ENCODE data around the gene MEF2C.

MEF2C gene

GRCh38 chr5:88821161-88821560 is 61.8 kb downstream of the MEF2C start:
- H3K27me3 Mint-ChIP-seq (ENCODE audit: low read depth) = peaks cover 13% of the 10 kb centered on the region
- H3K36me3 Mint-ChIP-seq (ENCODE audit: low read depth) = no peaks in the 10 kb centered on the region
- H3K27ac Mint-ChIP-seq = no peak overlapping the region
- peaks cover 4% of the 10 kb centered on the region for H3K4me1 Mint-ChIP-seq (ENCODE audit: low read depth)
- H3K4me3 Mint-ChIP-seq = no peak overlapping the region
- H3K9me3 Mint-ChIP-seq = no peaks in the 10 kb centered on the region

GRCh38 chr5:88820581-88820980 is 62.4 kb downstream of the MEF2C start:
- H3K9me3 Mint-ChIP-seq = no peaks in the 10 kb centered on the region
- H3K27me3 Mint-ChIP-seq (ENCODE audit: low read depth) = peaks cover 13% of the 10 kb centered on the region
- H3K27ac Mint-ChIP-seq = no peak overlapping the region
- peaks cover under 1% of the 10 kb centered on the region for H3K4me1 Mint-ChIP-seq (ENCODE audit: low read depth)
- H3K36me3 Mint-ChIP-seq (ENCODE audit: low read depth) = no peaks in the 10 kb centered on the region
- H3K4me3 Mint-ChIP-seq = no peak overlapping the region

- Mint-ChIP-seq H3K27me3 (ENCODE audit: low read depth) (peaks cover 13% of the 10 kb centered on the region), H3K36me3 (ENCODE audit: low read depth) (no peaks in the 10 kb centered on the region), H3K4me3 (no peak overlapping the region), H3K9me3 (no peaks in the 10 kb centered on the region), H3K4me1 (ENCODE audit: low read depth) (no peaks in the 10 kb centered on the region), H3K27ac (no peak overlapping the region)
Measured at GRCh38 chr5:88819301-88819999, 63.5 kb downstream of the MEF2C start.

DNA sequence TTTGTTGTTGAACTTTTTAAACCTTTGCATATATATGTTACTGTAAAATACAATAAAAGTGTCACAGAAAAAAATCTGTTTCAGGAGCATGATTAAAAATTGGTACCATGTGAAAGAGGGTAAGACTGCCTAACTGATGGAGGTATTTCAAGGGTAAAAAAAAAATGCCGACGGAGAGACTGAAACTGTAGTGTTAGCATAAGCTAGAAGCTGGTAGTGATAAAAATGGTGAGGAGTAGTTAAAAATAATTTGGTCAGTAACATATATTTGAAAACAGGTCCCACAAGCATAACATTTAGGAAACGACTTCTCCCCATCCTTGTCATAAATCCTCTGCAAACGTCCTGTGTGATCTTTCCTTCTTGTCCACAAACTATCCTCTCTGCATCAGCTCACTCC is 64.7 kb downstream of the MEF2C start:
- Mint-ChIP-seq H3K9me3 (no peaks in the 10 kb centered on the region), H3K4me1 (ENCODE audit: low read depth) (no peaks in the 10 kb centered on the region), H3K27me3 (ENCODE audit: low read depth) (peaks cover 10% of the 10 kb centered on the region), H3K36me3 (ENCODE audit: low read depth) (no peaks in the 10 kb centered on the region), H3K27ac (no peak overlapping the region), H3K4me3 (no peak overlapping the region)

- H3K36me3 Mint-ChIP-seq (ENCODE audit: low read depth) = no peaks in the 10 kb centered on the region
- no peak overlapping the region for H3K4me3 Mint-ChIP-seq
- no peaks in the 10 kb centered on the region for H3K4me1 Mint-ChIP-seq (ENCODE audit: low read depth)
- H3K9me3 Mint-ChIP-seq = no peaks in the 10 kb centered on the region
- peaks cover 4% of the 10 kb centered on the region for H3K27me3 Mint-ChIP-seq (ENCODE audit: low read depth)
- no peak overlapping the region for H3K27ac Mint-ChIP-seq
Measured at GRCh38 chr5:88816195-88816594, 66.8 kb downstream of the MEF2C start.

- Mint-ChIP-seq H3K4me1 (ENCODE audit: low read depth) (no peaks in the 10 kb centered on the region), H3K4me3 (no peak overlapping the region), H3K9me3 (no peaks in the 10 kb centered on the region), H3K36me3 (ENCODE audit: low read depth) (no peaks in the 10 kb centered on the region), H3K27ac (no peak overlapping the region), H3K27me3 (ENCODE audit: low read depth) (peaks cover 4% of the 10 kb centered on the region)
Measured at GRCh38 chr5:88815050-88815789, 67.8 kb downstream of the MEF2C start.

- Mint-ChIP-seq H3K36me3 (ENCODE audit: low read depth) (no peaks in the 10 kb centered on the region), H3K27me3 (ENCODE audit: low read depth) (peaks cover 8% of the 10 kb centered on the region), H3K4me3 (no peak overlapping the region), H3K4me1 (ENCODE audit: low read depth) (no peaks in the 10 kb centered on the region), H3K27ac (no peak overlapping the region), H3K9me3 (no peaks in the 10 kb centered on the region)
Measured at GRCh38 chr5:88813805-88814575, 69.0 kb downstream of the MEF2C start.

DNA sequence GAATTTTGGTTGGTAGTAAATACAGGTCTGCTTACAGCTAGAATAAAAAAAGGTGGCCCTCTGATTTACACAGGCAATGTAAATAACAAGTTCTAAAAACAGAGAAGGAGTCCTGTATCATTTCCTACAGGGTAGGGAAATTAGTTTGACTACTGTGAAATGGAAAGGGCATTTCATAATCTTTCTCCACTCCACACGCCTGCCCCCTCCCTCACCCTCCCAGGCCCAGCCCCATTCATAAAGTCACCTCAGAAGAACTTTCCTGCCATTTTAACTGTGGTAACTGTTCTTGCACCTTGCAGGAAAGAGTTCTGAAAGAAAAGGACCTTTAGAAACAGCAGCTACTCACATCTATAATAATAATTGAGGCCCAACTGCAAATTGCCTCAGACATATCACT is 69.7 kb downstream of the MEF2C start:
- H3K4me1 Mint-ChIP-seq (ENCODE audit: low read depth) = no peaks in the 10 kb centered on the region
- no peak overlapping the region for H3K27ac Mint-ChIP-seq
- H3K27me3 Mint-ChIP-seq (ENCODE audit: low read depth) = peaks cover 7% of the 10 kb centered on the region
- H3K4me3 Mint-ChIP-seq = no peak overlapping the region
- H3K36me3 Mint-ChIP-seq (ENCODE audit: low read depth) = no peaks in the 10 kb centered on the region
- H3K9me3 Mint-ChIP-seq = no peaks in the 10 kb centered on the region

DNA sequence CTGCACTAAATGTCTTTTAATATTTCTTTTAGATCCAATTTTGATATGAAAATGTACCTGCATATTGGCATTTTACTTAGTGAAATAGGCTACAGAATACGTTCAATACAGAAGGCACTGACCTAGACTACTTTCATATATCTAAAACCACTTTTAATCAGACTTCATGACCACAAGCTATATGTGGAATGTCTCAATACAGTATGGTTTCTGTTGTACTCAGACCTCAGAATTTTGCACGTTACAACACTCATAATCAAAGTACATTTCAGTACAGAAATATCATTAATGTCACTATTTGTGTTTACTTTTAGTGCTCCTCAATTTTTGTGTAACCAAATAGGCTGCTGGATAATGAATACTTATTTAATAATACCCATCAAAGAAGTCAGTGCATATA is 74.8 kb downstream of the MEF2C start:
- peaks cover 7% of the 10 kb centered on the region for H3K27me3 Mint-ChIP-seq (ENCODE audit: low read depth)
- H3K4me3 Mint-ChIP-seq = no peak overlapping the region
- H3K9me3 Mint-ChIP-seq = no peaks in the 10 kb centered on the region
- H3K27ac Mint-ChIP-seq = no peak overlapping the region
- no peaks in the 10 kb centered on the region for H3K36me3 Mint-ChIP-seq (ENCODE audit: low read depth)
- H3K4me1 Mint-ChIP-seq (ENCODE audit: low read depth) = no peaks in the 10 kb centered on the region

DNA sequence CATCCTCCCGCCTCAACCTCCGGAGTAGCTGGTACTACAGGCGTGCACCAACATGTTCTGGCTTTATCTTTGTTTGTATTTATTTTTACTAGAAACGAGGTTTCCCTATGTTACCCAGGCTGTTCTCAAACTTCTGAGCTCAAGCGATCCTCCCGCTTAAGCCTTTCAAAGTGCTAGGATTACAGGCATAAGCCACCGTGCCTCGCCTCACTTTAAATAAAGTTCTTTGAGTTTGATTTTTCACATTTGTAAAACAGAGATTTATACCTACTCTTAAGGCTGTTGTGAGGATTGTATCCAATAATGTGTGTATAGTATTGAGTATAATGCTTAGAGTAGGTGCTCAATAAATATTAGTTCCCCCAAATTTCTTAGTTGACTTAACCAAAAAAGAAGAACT is 75.7 kb downstream of the MEF2C start:
- H3K9me3 Mint-ChIP-seq = no peaks in the 10 kb centered on the region

GRCh38 chr5:88806338-88806737 is 76.6 kb downstream of the MEF2C start:
- Mint-ChIP-seq H3K4me1 (ENCODE audit: low read depth) (no peaks in the 10 kb centered on the region), H3K27me3 (ENCODE audit: low read depth) (peaks cover 7% of the 10 kb centered on the region), H3K4me3 (no peak overlapping the region), H3K27ac (no peak overlapping the region), H3K9me3 (no peaks in the 10 kb centered on the region), H3K36me3 (ENCODE audit: low read depth) (no peaks in the 10 kb centered on the region)

More for the DNA sequence above, 75.7 kb downstream of the MEF2C start:
- Mint-ChIP-seq H3K4me3 (no peak overlapping the region), H3K27me3 (ENCODE audit: low read depth) (peaks cover 7% of the 10 kb centered on the region), H3K4me1 (ENCODE audit: low read depth) (no peaks in the 10 kb centered on the region), H3K27ac (no peak overlapping the region), H3K36me3 (ENCODE audit: low read depth) (no peaks in the 10 kb centered on the region)

DNA sequence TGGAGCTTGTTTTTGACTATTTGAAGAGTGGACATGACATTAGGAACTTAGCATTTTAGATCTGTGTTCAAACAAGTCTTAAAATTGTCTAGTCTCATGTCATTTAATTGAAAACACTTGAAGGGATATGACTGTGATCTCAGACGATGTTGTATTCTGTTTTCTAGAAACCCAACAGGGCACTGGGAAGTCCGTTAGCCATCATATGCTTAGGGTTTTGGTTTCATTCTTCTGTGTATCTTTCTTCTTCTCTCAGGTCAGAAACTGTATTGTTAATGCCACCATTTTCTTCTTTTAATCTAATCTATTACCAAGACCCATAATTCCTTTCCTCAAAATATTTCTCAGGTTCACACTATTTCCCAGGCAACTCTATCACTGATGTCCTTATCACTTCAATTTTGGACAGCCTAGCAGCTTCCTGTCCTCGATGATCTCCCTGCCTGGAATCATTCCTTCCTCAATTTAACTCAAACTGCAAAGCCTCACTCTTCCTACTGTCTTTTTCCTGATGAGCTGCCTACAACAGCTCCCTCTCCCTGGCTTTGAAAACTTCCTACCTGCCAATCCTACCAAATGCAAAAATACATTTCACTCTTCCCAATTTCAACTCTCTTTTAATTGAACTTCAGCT is 77.7 kb downstream of the MEF2C start:
- no peak overlapping the region for H3K4me3 Mint-ChIP-seq
- H3K4me1 Mint-ChIP-seq (ENCODE audit: low read depth) = no peaks in the 10 kb centered on the region
- no peak overlapping the region for H3K27ac Mint-ChIP-seq
- H3K9me3 Mint-ChIP-seq = no peaks in the 10 kb centered on the region
- peaks cover 7% of the 10 kb centered on the region for H3K27me3 Mint-ChIP-seq (ENCODE audit: low read depth)
- H3K36me3 Mint-ChIP-seq (ENCODE audit: low read depth) = no peaks in the 10 kb centered on the region

DNA sequence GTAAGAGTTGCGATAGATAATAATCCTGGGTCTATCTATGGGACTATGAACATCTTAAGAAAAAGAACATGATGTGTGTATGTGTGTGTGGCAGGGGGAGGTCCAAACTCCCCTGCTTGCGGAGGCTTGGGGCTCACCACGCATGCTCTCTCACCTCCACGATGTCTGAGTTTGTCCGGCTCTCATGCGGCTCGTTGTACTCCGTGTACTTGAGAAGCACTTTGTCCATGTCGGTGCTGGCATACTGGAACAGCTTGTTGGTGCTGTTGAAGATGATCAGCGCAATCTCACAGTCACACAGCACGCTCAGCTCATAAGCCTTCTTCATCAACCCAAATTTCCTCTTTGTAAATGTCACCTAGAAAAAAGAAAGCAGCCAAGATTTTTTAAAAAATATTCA is 78.5 kb downstream of the MEF2C start:
- Mint-ChIP-seq H3K4me1 (ENCODE audit: low read depth) (no peaks in the 10 kb centered on the region), H3K27me3 (ENCODE audit: low read depth) (peaks cover 3% of the 10 kb centered on the region), H3K36me3 (ENCODE audit: low read depth) (no peaks in the 10 kb centered on the region), H3K4me3 (no peak overlapping the region), H3K27ac (no peak overlapping the region), H3K9me3 (no peaks in the 10 kb centered on the region)

DNA sequence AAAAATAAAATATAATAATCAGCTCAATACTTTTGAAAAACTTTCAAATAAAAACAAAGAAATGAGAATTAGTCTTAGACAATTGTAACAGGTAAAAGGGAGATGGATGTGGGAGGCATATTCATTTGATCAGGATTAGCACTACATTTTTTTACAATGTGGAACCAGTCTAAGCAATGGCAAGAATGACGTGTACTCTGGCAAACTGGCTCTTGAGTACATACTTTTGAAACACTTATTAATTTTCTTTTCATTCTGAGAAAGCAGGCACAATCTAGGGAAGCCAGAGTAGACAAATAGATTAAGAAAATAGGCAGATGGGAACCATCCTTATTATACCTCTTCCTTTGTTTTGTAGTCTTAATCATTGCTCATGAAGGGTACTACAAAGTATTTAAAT is 79.7 kb downstream of the MEF2C start:
- no peaks in the 10 kb centered on the region for H3K36me3 Mint-ChIP-seq (ENCODE audit: low read depth)
- H3K9me3 Mint-ChIP-seq = no peaks in the 10 kb centered on the region
- no peaks in the 10 kb centered on the region for H3K27me3 Mint-ChIP-seq (ENCODE audit: low read depth)
- no peaks in the 10 kb centered on the region for H3K4me1 Mint-ChIP-seq (ENCODE audit: low read depth)
- no peak overlapping the region for H3K27ac Mint-ChIP-seq
- H3K4me3 Mint-ChIP-seq = no peak overlapping the region

All from T-helper 1 cell treated with Interleukin-12 subunit alpha and Interleukin-12 subunit beta and Interleukin-4 antibody, amounts not matched to agents 30 μg/mL and 1 μg/mL, for 36 hours (primary cell).